OCI-LY7 (cell line): Measurements from ENCODE around the gene RGS19.

Experiments
- CTCF ChIP-seq: fragments of 200-600 bp; sonication (generic); conservative IDR thresholded peaks from 2 replicates; pipeline ENCODE4 v1.5.1; 2014; ENCODE audit warnings: mild to moderate bottlenecking, antibody characterized with exemption, low read length, moderate library complexity, mixed read lengths
- EZH2phosphoT487 ChIP-seq: fragments of 200-600 bp; sonication (generic); IDR thresholded peaks from 2 replicates; pipeline ENCODE4 v1.6.1; 2018; ENCODE audit warnings: low read depth, borderline replicate concordance, mild to moderate bottlenecking, mixed run types, antibody characterized with exemption, low read length, moderate library complexity, mixed read lengths

- no peak for TF ChIP-seq CTCF
- TF ChIP-seq EZH2phosphoT487 = no peak
Measured at GRCh38 chr20:64071341-64072332, 7.7 kb downstream of the RGS19 start.
